Adrenal gland (tissue), 5 donors: Measurements from ENCODE around the gene LRRC52.
A peak's percentile ranks its signal among the peaks of the same experiment; 100 is the strongest.

Experiments used
- POLR2A ChIP-seq, 2 donors: fragments of 450-650 bp; IDR thresholded peaks; one replicate each; pipeline ENCODE4 v1.6.1; 2017; ENCODE audit warnings: antibody characterized with exemption in 2 of 2, mild to moderate bottlenecking in 2 of 2, moderate library complexity in 1 of 2
- TF ChIP-seq, protein P1 (sequence below), 6 experiments: fragments of 450-650 bp in 4 of 6; fragments of 200-600 bp in 2 of 6; sonication (generic) in 1 of 6; IDR thresholded peaks; 1 replicate in 5 of 6; 2 replicates in 1 of 6; pipeline versions ENCODE4 v1.5.1 to v1.8.0; 2016 to 2021; ENCODE audit warnings: antibody characterized with exemption in 6 of 6, mild to moderate bottlenecking in 2 of 6, moderate library complexity in 1 of 6
- donor health status: DM: no; HTN: no; CAD: no.

- TF ChIP-seq, protein P1, sequence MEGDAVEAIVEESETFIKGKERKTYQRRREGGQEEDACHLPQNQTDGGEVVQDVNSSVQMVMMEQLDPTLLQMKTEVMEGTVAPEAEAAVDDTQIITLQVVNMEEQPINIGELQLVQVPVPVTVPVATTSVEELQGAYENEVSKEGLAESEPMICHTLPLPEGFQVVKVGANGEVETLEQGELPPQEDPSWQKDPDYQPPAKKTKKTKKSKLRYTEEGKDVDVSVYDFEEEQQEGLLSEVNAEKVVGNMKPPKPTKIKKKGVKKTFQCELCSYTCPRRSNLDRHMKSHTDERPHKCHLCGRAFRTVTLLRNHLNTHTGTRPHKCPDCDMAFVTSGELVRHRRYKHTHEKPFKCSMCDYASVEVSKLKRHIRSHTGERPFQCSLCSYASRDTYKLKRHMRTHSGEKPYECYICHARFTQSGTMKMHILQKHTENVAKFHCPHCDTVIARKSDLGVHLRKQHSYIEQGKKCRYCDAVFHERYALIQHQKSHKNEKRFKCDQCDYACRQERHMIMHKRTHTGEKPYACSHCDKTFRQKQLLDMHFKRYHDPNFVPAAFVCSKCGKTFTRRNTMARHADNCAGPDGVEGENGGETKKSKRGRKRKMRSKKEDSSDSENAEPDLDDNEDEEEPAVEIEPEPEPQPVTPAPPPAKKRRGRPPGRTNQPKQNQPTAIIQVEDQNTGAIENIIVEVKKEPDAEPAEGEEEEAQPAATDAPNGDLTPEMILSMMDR (IDR thresholded peaks at IDR 0.05), result peak; percentile 94 to 97 (median 96)
- TF ChIP-seq POLR2A (IDR thresholded peaks at IDR 0.05), result no peak
Observed at GRCh38 chr1:165592945-165593823, 49.4 kb downstream of the LRRC52 start.
